Caco-2 (cell line): Measurements from ENCODE around the gene ASAP2. TPM values are rescaled to one million over a fixed set of nuclear protein-coding genes. Genes with fewer than 3 reads are reported as not detected.
A peak's percentile ranks its signal among the peaks of the same experiment; 100 is the strongest.

ENCODE experiments used
- BruUV-seq: library from RNA; stranded (reverse); fragments of 400-500 nt; replicated peaks from 2 replicates; lab custom pipeline; 2021; lab: Mats Ljungman, UMichigan
- CTCF ChIA-PET: fragments of 300-600 bp; sonication (Branson Sonifier 250); formaldehyde crosslinking; loops from one replicate; lab custom pipeline; 2022; ENCODE audit warnings: antibody characterized with exemption; lab: Charles Lee
- POLR2A ChIA-PET: fragments of 300-600 bp; sonication (Branson Sonifier 250); formaldehyde crosslinking; loops from one replicate; lab custom pipeline; 2022; ENCODE audit warnings: antibody characterized with exemption; lab: Charles Lee
- DNase-seq, 2 experiments: peaks; one replicate each; pipeline versions ENCODE4 v3.0.0 to v3.0.0-alpha.2; 2020 to 2022
- H3K27me3 ChIP-seq: replicated peaks from 2 replicates; pipeline ENCODE4 v1.6.0; 2011; ENCODE audit warnings: low read length; ENCODE audit not compliant: control insufficient read depth, insufficient read depth
- H3K36me3 ChIP-seq: 2 replicates; pipeline ENCODE4 v1.5.1; 2011; ENCODE audit warnings: low read length; ENCODE audit not compliant: control insufficient read depth, insufficient read depth
- H3K4me1 ChIP-seq: fragments of 250-450 bp; sonication (Bioruptor Pico); 2 replicates; pipeline ENCODE4 v1.5.1; 2020; ENCODE audit warnings: mild to moderate bottlenecking
- H3K4me3 ChIP-seq: 2 replicates; pipeline ENCODE4 v1.5.1; 2011; ENCODE audit warnings: low read depth, mild to moderate bottlenecking, control low read depth, low read length
- H3K9me3 ChIP-seq: fragments of 250-450 bp; sonication (Bioruptor Pico); 2 replicates; pipeline ENCODE4 v1.5.1; 2020; ENCODE audit warnings: mild to moderate bottlenecking, moderate library complexity
- H3K27ac Mint-ChIP-seq: one replicate; pipeline ENCODE4 v1.8.0; 2022; ENCODE audit warnings: mixed read lengths; ENCODE audit not compliant: unreplicated experiment
- H3K27me3 Mint-ChIP-seq: one replicate; pipeline ENCODE4 v1.8.0; 2022; ENCODE audit warnings: mixed read lengths; ENCODE audit not compliant: insufficient read depth, unreplicated experiment
- H3K36me3 Mint-ChIP-seq: one replicate; pipeline ENCODE4 v1.8.0; 2022; ENCODE audit warnings: mild to moderate bottlenecking, mixed read lengths; ENCODE audit not compliant: insufficient read depth, unreplicated experiment
- H3K4me1 Mint-ChIP-seq: one replicate; pipeline ENCODE4 v1.8.0; 2022; ENCODE audit warnings: low read depth, mixed read lengths; ENCODE audit not compliant: unreplicated experiment
- H3K4me3 Mint-ChIP-seq: one replicate; pipeline ENCODE4 v1.8.0; 2022; ENCODE audit warnings: mild to moderate bottlenecking, moderate library complexity, mixed read lengths; ENCODE audit not compliant: unreplicated experiment
- H3K9me3 Mint-ChIP-seq: one replicate; pipeline ENCODE4 v1.8.0; 2022; ENCODE audit warnings: mixed read lengths; ENCODE audit not compliant: unreplicated experiment
- CTCF ChIP-seq, 2 experiments: fragments of 200-600 bp in 1 of 2; IDR thresholded peaks; 1 replicate in 1 of 2; 2 replicates in 1 of 2; pipeline versions ENCODE4 v1.5.1 to v1.8.0; 2011 to 2022; ENCODE audit warnings: antibody characterized with exemption in 1 of 2, control low read depth in 1 of 2, inconsistent platforms in 1 of 2, low read depth in 1 of 2, low read length in 1 of 2, mild to moderate bottlenecking in 1 of 2, moderate library complexity in 1 of 2; ENCODE audit not compliant: insufficient read depth in 1 of 2, severe bottlenecking in 1 of 2, unreplicated experiment in 1 of 2
- intact Hi-C: fragments of 100-400 bp; cut with micrococcal nuclease; formaldehyde crosslinking; loops from one replicate; pipeline ENCODE4 v1.10.0; 2022; ENCODE audit not compliant: unreplicated experiment
- total RNA-seq: library from RNA; stranded (reverse); gene quantifications from 2 replicates; pipeline ENCODE4 v1.2.3, GENCODE V29; 2022

ASAP2 gene
- total RNA-seq, 1 experiment from 2014 or later, result 25.6 TPM

GRCh38 chr2:9401059-9401547 lies 194.5 kb downstream of the ASAP2 start:
- CTCF ChIA-PET, result interaction anchor here (0.6 kb wide), 1 partner anchor 32 kb away, joined by 4 read pairs; no protein-coding TSS in a partner anchor
- Histone ChIP-seq H3K4me1 (no peaks in the 10 kb centered on the region), H3K9me3 (no peaks in the 10 kb centered on the region), H3K36me3 (no peaks in the 10 kb centered on the region; the same call in 1 of the 2 replicates), H3K27me3 (no peaks in the 10 kb centered on the region), H3K4me3 (no peak overlapping the region)
- intact Hi-C loops, result no loop called here
- DNase-seq, result no peak
- BruUV-seq, result no TSS peak
- TF ChIP-seq CTCF (IDR thresholded peaks at IDR 0.05; ENCODE audit: insufficient read depth in 1 of 2, low read depth in 1 of 2, low read length in 1 of 2, severe bottlenecking in 1 of 2, unreplicated experiment in 1 of 2), result no peak
- Mint-ChIP-seq H3K27ac (no peak overlapping the region), H3K4me3 (no peak overlapping the region), H3K36me3 (peaks cover 15% of the 10 kb centered on the region), H3K27me3 (no peaks in the 10 kb centered on the region), H3K4me1 (peaks cover 9% of the 10 kb centered on the region), H3K9me3 (no peaks in the 10 kb centered on the region)
- POLR2A ChIA-PET, result no interaction called here

- H3K4me3 ChIP-seq, result no peak overlapping the region
- no peaks in the 10 kb centered on the region for H3K27me3 Mint-ChIP-seq
- no peaks in the 10 kb centered on the region for H3K9me3 ChIP-seq
- no peaks in the 10 kb centered on the region for H3K4me1 ChIP-seq
- peak in 1 of 2 experiments; percentile 8 for TF ChIP-seq CTCF (IDR thresholded peaks at IDR 0.05; ENCODE audit: insufficient read depth in 1 of 2, low read depth in 1 of 2, low read length in 1 of 2, severe bottlenecking in 1 of 2, unreplicated experiment in 1 of 2)
- H3K27me3 ChIP-seq, result no peaks in the 10 kb centered on the region
- peaks cover 17% of the 10 kb centered on the region for H3K36me3 Mint-ChIP-seq
- BruUV-seq, result no TSS peak
- no peak for DNase-seq
- no peaks in the 10 kb centered on the region for H3K9me3 Mint-ChIP-seq
- H3K4me3 Mint-ChIP-seq, result no peak overlapping the region
- no peaks in the 10 kb centered on the region; the same call in 1 of the 2 replicates for H3K36me3 ChIP-seq
- intact Hi-C loops, result no loop called here
- H3K4me1 Mint-ChIP-seq, result peaks cover 9% of the 10 kb centered on the region
- no peak overlapping the region for H3K27ac Mint-ChIP-seq
- POLR2A ChIA-PET, result no interaction called here
- CTCF ChIA-PET, result interaction anchor here (0.6 kb wide), 1 partner anchor 112 kb away, joined by 3 read pairs; no protein-coding TSS in a partner anchor
Measured at GRCh38 chr2:9401646-9402371, 195.2 kb downstream of the ASAP2 start.

DNA sequence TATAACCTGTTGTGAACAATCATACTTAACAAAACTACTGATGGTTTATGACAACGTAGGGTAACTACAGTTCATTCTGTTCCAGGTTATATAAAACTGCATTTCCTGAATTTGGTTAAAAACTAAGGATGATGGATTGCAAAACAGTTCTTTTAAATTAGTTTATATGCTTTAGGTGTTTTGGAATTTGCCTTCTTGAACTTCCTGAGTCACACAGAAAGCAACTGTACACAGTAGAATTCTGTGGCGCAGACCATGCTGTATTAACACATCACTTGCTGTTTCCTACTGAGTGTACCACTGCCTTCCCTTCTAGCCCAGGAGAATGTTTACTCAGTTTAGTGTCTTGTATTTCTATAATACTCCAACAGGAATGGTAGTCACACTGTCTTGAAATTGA lies 197.3 kb downstream of the ASAP2 start:
- no peak for DNase-seq
- peaks cover 33% of the 10 kb centered on the region for H3K36me3 Mint-ChIP-seq
- no peaks in the 10 kb centered on the region for H3K27me3 ChIP-seq
- ChIA-PET CTCF (no interaction called here), POLR2A (no interaction called here)
- no peaks in the 10 kb centered on the region for H3K4me1 ChIP-seq
- no peaks in the 10 kb centered on the region; the same call in 1 of the 2 replicates for H3K36me3 ChIP-seq
- H3K27me3 Mint-ChIP-seq, result no peaks in the 10 kb centered on the region
- no peak for TF ChIP-seq CTCF (IDR thresholded peaks at IDR 0.05; ENCODE audit: insufficient read depth in 1 of 2, low read depth in 1 of 2, low read length in 1 of 2, severe bottlenecking in 1 of 2, unreplicated experiment in 1 of 2)
- peaks cover 13% of the 10 kb centered on the region for H3K4me1 Mint-ChIP-seq
- H3K27ac Mint-ChIP-seq, result no peak overlapping the region
- no peak overlapping the region for H3K4me3 Mint-ChIP-seq
- BruUV-seq, result no TSS peak
- H3K9me3 ChIP-seq, result no peaks in the 10 kb centered on the region
- intact Hi-C loops, result no loop called here
- H3K9me3 Mint-ChIP-seq, result no peaks in the 10 kb centered on the region
- no peak overlapping the region for H3K4me3 ChIP-seq
